Memory B cell (primary cell): Measurements from ENCODE around the gene LRRC55.
"Not testable (repeated sequence)": the region's sequence is repeated elsewhere in the genome, so short reads cannot be mapped to it uniquely, and the experiment has no call there.

Source experiments
- ATAC-seq: fragments of 150-1000 bp; cut with Tn5 transposase; 2 replicates; pipeline ENCODE4 v1.10.0; 2021; ENCODE audit warnings: low read depth, mild to moderate bottlenecking, moderate library complexity
- DNase-seq, 2 donors: peaks; one replicate each; pipeline ENCODE4 v3.0.0; 2022; ENCODE audit warnings: low spot score in 2 of 2
- H3K27ac Mint-ChIP-seq: one replicate; pipeline ENCODE4 v1.8.0; 2022; ENCODE audit warnings: mild to moderate bottlenecking, moderate library complexity, mixed read lengths
- H3K27me3 Mint-ChIP-seq: one replicate; pipeline ENCODE4 v1.8.0; 2022; ENCODE audit warnings: mixed read lengths
- H3K36me3 Mint-ChIP-seq: one replicate; pipeline ENCODE4 v1.8.0; 2022; ENCODE audit warnings: mild to moderate bottlenecking, mixed read lengths
- H3K4me1 Mint-ChIP-seq: one replicate; pipeline ENCODE4 v1.8.0; 2022; ENCODE audit warnings: mixed read lengths
- H3K4me3 Mint-ChIP-seq: one replicate; pipeline ENCODE4 v1.8.0; 2022; ENCODE audit warnings: mild to moderate bottlenecking, moderate library complexity, mixed read lengths
- H3K9me3 Mint-ChIP-seq: one replicate; pipeline ENCODE4 v1.8.0; 2022; ENCODE audit warnings: mixed read lengths

Gene LRRC55

DNA sequence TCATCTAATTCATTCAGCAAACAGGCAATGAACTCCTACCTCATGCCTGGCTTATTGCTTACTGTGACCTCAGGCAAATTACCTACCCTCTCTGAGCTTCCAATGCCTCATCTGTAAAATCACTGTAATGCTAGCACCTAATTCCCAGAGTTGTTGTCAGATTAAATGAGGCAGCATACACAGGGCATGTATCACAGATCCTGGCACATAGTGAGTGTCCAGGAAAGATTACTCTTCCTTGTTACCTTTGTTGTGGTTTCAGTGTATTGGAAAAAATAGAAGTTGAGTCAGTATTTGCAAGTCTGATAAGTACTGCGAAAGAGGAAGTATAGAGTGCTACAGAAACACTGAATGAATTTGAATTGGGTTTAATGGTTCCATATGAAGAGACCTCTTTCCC is 26.4 kb upstream of the LRRC55 start:
- Mint-ChIP-seq H3K9me3 (peaks cover 2% of the 10 kb centered on the region), H3K4me1 (no peaks in the 10 kb centered on the region), H3K27ac (no peak overlapping the region), H3K27me3 (peaks cover 5% of the 10 kb centered on the region), H3K4me3 (no peak overlapping the region), H3K36me3 (no peaks in the 10 kb centered on the region)
- DNase-seq, result no peak
- ATAC-seq, result no peak

DNA sequence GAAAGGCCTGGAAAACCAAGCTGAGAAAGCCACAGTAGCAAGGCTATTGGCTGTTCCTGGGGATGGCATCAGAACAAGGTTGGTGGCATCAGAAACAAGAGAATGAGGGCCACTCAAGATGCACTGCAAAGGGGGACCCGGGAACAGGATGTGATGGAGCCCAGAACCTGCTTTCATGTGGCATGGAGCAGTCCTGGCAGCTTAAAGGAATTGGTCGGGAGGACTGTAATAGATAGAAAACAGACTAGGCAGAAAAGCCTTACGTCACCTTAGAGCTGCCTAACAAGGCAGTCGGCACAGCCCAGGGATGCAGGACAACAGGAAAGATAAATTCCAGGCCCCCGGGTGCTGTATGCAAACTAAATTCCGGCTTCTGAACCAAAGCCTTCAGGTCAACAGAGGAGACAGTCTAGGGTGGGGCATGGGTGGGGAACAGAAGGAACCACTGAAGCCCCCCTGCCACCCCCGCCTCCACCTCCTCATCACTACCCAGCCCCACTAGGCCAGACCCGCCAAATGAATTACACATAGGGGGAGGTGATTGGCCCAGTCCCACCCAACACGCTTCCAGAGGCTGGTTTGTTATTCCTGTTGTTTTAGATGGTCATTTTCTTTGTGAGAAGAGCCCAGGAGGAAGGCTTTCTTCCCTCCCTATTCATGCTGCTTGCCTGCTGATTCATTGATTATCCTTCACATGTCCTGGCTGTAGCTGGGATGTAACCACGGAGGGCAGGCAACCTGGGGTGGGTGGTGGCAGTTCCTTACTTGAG is 25.7 kb upstream of the LRRC55 start:
- Mint-ChIP-seq H3K4me1 (no peaks in the 10 kb centered on the region), H3K27me3 (peaks cover 5% of the 10 kb centered on the region), H3K4me3 (no peak overlapping the region), H3K36me3 (no peaks in the 10 kb centered on the region), H3K9me3 (peaks cover 2% of the 10 kb centered on the region), H3K27ac (no peak overlapping the region)
- no peak for ATAC-seq
- DNase-seq, result no peak

- H3K4me3 Mint-ChIP-seq, result no peak overlapping the region
- peaks cover 2% of the 10 kb centered on the region for H3K9me3 Mint-ChIP-seq
- no peak overlapping the region for H3K27ac Mint-ChIP-seq
- peaks cover 6% of the 10 kb centered on the region for H3K27me3 Mint-ChIP-seq
- no peaks in the 10 kb centered on the region for H3K4me1 Mint-ChIP-seq
- ATAC-seq, result no peak
- no peaks in the 10 kb centered on the region for H3K36me3 Mint-ChIP-seq
- no peak for DNase-seq
Measured at GRCh38 chr11:57156928-57157327, 24.8 kb upstream of the LRRC55 start.

- no peaks in the 10 kb centered on the region for H3K4me1 Mint-ChIP-seq
- H3K27ac Mint-ChIP-seq, result no peak overlapping the region
- DNase-seq (no peak), ATAC-seq (no peak)
- no peak overlapping the region for H3K4me3 Mint-ChIP-seq
- H3K9me3 Mint-ChIP-seq, result peaks cover 2% of the 10 kb centered on the region
- H3K27me3 Mint-ChIP-seq, result peaks cover 10% of the 10 kb centered on the region
- no peaks in the 10 kb centered on the region for H3K36me3 Mint-ChIP-seq
Measured at GRCh38 chr11:57157624-57158023, 24.1 kb upstream of the LRRC55 start.

DNA sequence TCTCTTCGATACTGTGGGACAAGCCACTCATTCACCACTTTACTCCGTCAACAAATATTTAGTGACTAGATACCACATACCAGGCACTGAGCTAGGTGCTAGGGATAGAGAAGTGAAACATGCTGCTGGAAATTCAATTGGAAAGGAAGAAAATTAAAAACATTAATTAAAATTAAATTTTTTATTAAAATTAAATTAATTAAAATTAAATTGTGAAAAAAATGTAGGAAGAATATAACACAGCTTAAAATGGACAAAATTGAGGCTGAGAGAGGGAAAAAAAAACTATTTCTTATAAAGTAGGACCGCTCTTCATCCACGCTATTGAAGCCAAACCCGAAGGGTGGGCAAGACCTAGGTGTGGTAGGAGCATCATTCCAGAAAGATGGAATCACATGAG is 23.6 kb upstream of the LRRC55 start:
- ATAC-seq, result no peak

DNA sequence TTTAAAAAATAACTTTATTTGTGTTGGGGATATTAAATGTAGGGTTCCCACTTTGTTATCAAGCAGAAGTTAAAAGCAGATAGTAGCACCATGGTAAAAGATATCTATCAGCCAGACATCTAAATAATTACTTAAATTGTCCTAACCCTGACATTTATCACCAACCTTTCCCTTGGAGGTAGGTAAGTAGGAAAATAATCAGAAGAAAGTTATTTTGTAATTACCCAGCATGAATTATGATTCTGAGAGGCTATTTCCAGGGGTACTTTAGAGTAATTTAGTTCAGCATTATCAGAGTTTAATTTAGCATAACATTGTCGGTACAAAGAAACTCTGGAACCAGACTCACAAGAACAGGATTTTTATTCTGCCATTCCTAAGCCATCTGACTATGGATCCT is 23.2 kb upstream of the LRRC55 start:
- Mint-ChIP-seq H3K36me3 (no peaks in the 10 kb centered on the region), H3K27me3 (peaks cover 12% of the 10 kb centered on the region), H3K4me3 (no peak overlapping the region), H3K27ac (no peak overlapping the region), H3K4me1 (no peaks in the 10 kb centered on the region), H3K9me3 (no peaks in the 10 kb centered on the region)
- ATAC-seq, result no peak
- DNase-seq, result no peak

More for the DNA sequence above, 23.6 kb upstream of the LRRC55 start:
- Mint-ChIP-seq H3K4me3 (no peak overlapping the region), H3K27me3 (peaks cover 12% of the 10 kb centered on the region), H3K27ac (no peak overlapping the region), H3K36me3 (no peaks in the 10 kb centered on the region), H3K4me1 (no peaks in the 10 kb centered on the region), H3K9me3 (peaks cover 2% of the 10 kb centered on the region)
- DNase-seq, result no peak

- Mint-ChIP-seq H3K27me3 (peaks cover 8% of the 10 kb centered on the region), H3K36me3 (no peaks in the 10 kb centered on the region), H3K27ac (no peak overlapping the region), H3K4me3 (no peak overlapping the region), H3K4me1 (no peaks in the 10 kb centered on the region), H3K9me3 (no peaks in the 10 kb centered on the region)
- ATAC-seq (no peak), DNase-seq (no peak)
Measured at GRCh38 chr11:57160665-57161064, 21.1 kb upstream of the LRRC55 start.

GRCh38 chr11:57161351-57161750 is 20.4 kb upstream of the LRRC55 start:
- no peaks in the 10 kb centered on the region for H3K4me1 Mint-ChIP-seq
- H3K27ac Mint-ChIP-seq, result no peak overlapping the region
- no peak overlapping the region for H3K4me3 Mint-ChIP-seq
- H3K27me3 Mint-ChIP-seq, result peaks cover 8% of the 10 kb centered on the region
- H3K36me3 Mint-ChIP-seq, result no peaks in the 10 kb centered on the region
- H3K9me3 Mint-ChIP-seq, result no peaks in the 10 kb centered on the region
- ATAC-seq (no peak), DNase-seq (no peak)

- Mint-ChIP-seq H3K27me3 (peaks cover 8% of the 10 kb centered on the region), H3K9me3 (no peaks in the 10 kb centered on the region), H3K4me3 (no peak overlapping the region), H3K4me1 (no peaks in the 10 kb centered on the region), H3K27ac (no peak overlapping the region), H3K36me3 (no peaks in the 10 kb centered on the region)
- DNase-seq, result no peak
- ATAC-seq, result no peak
Measured at GRCh38 chr11:57162179-57162898, 19.4 kb upstream of the LRRC55 start.

GRCh38 chr11:57163160-57163868 is 18.4 kb upstream of the LRRC55 start:
- Mint-ChIP-seq H3K36me3 (no peaks in the 10 kb centered on the region), H3K27me3 (peaks cover 7% of the 10 kb centered on the region)
- ATAC-seq, result no peak

DNA sequence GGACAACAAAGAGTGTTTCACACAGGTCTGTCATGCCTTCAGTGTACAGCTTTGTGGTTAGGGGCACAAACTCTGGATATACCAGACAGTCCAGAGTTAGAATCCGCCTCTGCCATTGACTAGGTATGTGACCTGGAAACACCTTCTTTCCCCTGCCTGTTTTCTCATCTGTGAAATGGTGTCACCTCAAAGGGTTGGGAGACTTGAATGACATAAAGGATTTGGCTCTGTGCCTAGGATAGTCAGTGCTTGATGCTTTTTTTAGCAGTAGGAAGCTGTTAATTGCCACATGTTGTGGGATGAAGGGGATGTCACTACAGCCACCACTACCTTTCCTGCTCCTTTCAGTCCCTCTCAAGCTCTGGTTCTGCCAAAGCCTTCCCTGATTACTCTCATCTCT is 17.4 kb upstream of the LRRC55 start:
- peaks cover 7% of the 10 kb centered on the region for H3K27me3 Mint-ChIP-seq

More at GRCh38 chr11:57163160-57163868, 18.4 kb upstream of the LRRC55 start:
- no peaks in the 10 kb centered on the region for H3K4me1 Mint-ChIP-seq
- no peaks in the 10 kb centered on the region for H3K9me3 Mint-ChIP-seq
- no peak for DNase-seq
- H3K4me3 Mint-ChIP-seq, result no peak overlapping the region
- H3K27ac Mint-ChIP-seq, result no peak overlapping the region

DNA sequence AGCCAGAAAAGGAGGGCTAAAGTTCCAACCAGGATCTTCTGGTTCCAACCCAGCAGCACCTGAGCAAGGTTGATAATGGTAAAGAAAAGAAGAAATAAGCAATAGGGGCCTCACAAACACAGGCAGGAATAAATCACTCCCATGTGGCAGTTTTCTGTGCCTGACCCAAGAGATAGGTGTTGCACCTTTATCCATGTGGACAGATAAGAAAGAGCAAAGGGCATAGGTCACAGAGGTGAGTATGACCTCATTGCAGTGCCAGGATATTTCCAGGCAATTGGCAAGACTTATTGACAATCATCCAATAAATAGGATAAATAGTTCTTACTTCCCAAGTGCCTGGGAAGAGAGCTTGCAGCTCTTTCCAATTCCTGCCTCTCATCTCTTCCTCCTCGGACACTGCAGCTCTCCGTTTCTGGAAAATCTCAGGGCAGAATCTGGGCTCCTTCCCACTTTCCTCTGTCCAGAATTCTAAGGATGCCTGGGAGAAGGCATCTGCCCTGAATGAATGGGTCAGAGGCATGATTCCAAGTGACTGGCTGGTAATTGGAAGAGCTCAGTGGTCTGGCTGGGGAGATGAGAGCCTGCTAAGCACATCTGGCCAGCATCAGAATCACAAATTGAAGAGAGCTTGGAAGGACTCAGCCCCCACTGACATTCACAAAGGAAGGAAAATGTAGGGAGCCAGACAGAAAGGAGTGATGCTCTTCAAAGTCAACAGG is 14.5 kb upstream of the LRRC55 start:
- ATAC-seq, result no peak
- H3K4me1 Mint-ChIP-seq, result no peaks in the 10 kb centered on the region
- peaks cover 5% of the 10 kb centered on the region for H3K27me3 Mint-ChIP-seq
- peaks cover 3% of the 10 kb centered on the region for H3K9me3 Mint-ChIP-seq
- no peak overlapping the region for H3K27ac Mint-ChIP-seq
- DNase-seq, result no peak
- no peaks in the 10 kb centered on the region for H3K36me3 Mint-ChIP-seq
- no peak overlapping the region for H3K4me3 Mint-ChIP-seq

More for the DNA sequence above, 17.4 kb upstream of the LRRC55 start:
- H3K4me3 Mint-ChIP-seq, result no peak overlapping the region
- H3K27ac Mint-ChIP-seq, result no peak overlapping the region
- ATAC-seq (no peak), DNase-seq (no peak)
- H3K9me3 Mint-ChIP-seq, result peaks cover 3% of the 10 kb centered on the region
- no peaks in the 10 kb centered on the region for H3K36me3 Mint-ChIP-seq
- no peaks in the 10 kb centered on the region for H3K4me1 Mint-ChIP-seq

GRCh38 chr11:57169732-57170313 is 11.9 kb upstream of the LRRC55 start:
- not testable (repeated sequence) for ATAC-seq, DNase-seq, H3K9me3 Mint-ChIP-seq

More at GRCh38 chr11:57169732-57170313, 11.9 kb upstream of the LRRC55 start:
- H3K27me3 Mint-ChIP-seq, H3K36me3 Mint-ChIP-seq, H3K4me1 Mint-ChIP-seq, H3K4me3 Mint-ChIP-seq, H3K27ac Mint-ChIP-seq: not testable (repeated sequence)
